KMS-11 (cell line): ENCODE measurements around the gene GRIK5.

Source experiments
- H2AFZ ChIP-seq: fragments of 200-600 bp; sonication (generic); 2 replicates; pipeline ENCODE4 v1.6.1; 2016; ENCODE audit warnings: antibody characterized with exemption, mixed run types, low read depth
- H3K27ac ChIP-seq: fragments of 200-600 bp; sonication (generic); 2 replicates; pipeline ENCODE4 v1.6.1; 2016; ENCODE audit warnings: mild to moderate bottlenecking, mixed run types
- H3K27me3 ChIP-seq: fragments of 200-600 bp; sonication (generic); 2 replicates; pipeline ENCODE4 v1.6.1; 2017; ENCODE audit warnings: mild to moderate bottlenecking, low read depth, mixed run types, moderate library complexity; ENCODE audit not compliant: insufficient read depth
- H3K36me3 ChIP-seq: fragments of 200-600 bp; sonication (generic); 2 replicates; pipeline ENCODE4 v1.6.1; 2017; ENCODE audit warnings: mild to moderate bottlenecking, mixed run types; ENCODE audit not compliant: insufficient read depth
- H3K4me1 ChIP-seq: fragments of 200-600 bp; sonication (generic); 2 replicates; pipeline ENCODE4 v1.6.1; 2016; ENCODE audit warnings: mild to moderate bottlenecking, low read depth, mixed run types; ENCODE audit not compliant: poor library complexity, severe bottlenecking
- H3K4me2 ChIP-seq: fragments of 200-600 bp; sonication (generic); 2 replicates; pipeline ENCODE4 v1.7.0; 2016; ENCODE audit warnings: mild to moderate bottlenecking, mixed run types
- H3K4me3 ChIP-seq: fragments of 200-600 bp; sonication (generic); IDR thresholded peaks from 2 replicates; pipeline ENCODE4 v1.6.1; 2017; ENCODE audit warnings: low read depth, low read length, mixed read lengths; ENCODE audit not compliant: insufficient read depth
- H3K79me2 ChIP-seq: fragments of 200-600 bp; sonication (generic); 2 replicates; pipeline ENCODE4 v1.6.1; 2016; ENCODE audit warnings: low read depth, mixed run types; ENCODE audit not compliant: insufficient read depth
- H3K9ac ChIP-seq: fragments of 200-600 bp; sonication (generic); 2 replicates; pipeline ENCODE4 v1.6.1; 2016; ENCODE audit warnings: mild to moderate bottlenecking, mixed run types
- H4K20me1 ChIP-seq: fragments of 200-600 bp; sonication (generic); 2 replicates; pipeline ENCODE4 v1.6.1; 2016; ENCODE audit warnings: mild to moderate bottlenecking, mixed run types; ENCODE audit not compliant: insufficient read depth
- TF ChIP-seq, protein P1 (sequence below): fragments of 200-600 bp; sonication (generic); conservative IDR thresholded peaks from 2 replicates; pipeline ENCODE4 v1.6.1; 2017; ENCODE audit warnings: low read depth, mild to moderate bottlenecking, antibody characterized with exemption, low read length, moderate library complexity, mixed read lengths

GRIK5 gene

DNA sequence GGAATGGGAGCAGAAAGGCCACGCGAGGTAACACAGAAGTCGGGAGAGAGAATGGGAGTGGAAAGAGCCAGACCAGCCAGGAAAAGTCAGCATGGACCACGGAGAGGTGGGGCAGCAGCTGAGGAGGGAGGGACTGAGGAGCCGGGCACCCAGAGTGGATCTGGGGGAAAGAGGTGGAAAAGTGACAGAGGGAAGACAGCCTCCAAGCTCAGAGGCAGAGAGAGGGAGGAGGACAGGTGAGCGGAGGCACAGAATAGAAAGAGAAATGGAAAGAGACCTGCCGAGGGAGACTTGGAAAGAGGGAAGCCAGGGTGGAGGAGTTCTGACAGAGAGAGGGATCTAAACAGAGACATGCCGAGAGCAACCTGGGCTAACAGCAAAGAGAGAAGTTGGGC is 1.6 kb downstream of the GRIK5 start:
- Histone ChIP-seq H3K4me3 (no peak overlapping the region), H4K20me1 (no peaks in the 10 kb centered on the region), H3K4me1 (no peaks in the 10 kb centered on the region), H3K9ac (no peak overlapping the region), H3K4me2 (no peak overlapping the region), H3K27me3 (peaks cover 62% of the 10 kb centered on the region), H3K36me3 (no peaks in the 10 kb centered on the region), H3K27ac (no peak overlapping the region), H2AFZ (no peak overlapping the region), H3K79me2 (no peaks in the 10 kb centered on the region)
- TF ChIP-seq, protein P1, sequence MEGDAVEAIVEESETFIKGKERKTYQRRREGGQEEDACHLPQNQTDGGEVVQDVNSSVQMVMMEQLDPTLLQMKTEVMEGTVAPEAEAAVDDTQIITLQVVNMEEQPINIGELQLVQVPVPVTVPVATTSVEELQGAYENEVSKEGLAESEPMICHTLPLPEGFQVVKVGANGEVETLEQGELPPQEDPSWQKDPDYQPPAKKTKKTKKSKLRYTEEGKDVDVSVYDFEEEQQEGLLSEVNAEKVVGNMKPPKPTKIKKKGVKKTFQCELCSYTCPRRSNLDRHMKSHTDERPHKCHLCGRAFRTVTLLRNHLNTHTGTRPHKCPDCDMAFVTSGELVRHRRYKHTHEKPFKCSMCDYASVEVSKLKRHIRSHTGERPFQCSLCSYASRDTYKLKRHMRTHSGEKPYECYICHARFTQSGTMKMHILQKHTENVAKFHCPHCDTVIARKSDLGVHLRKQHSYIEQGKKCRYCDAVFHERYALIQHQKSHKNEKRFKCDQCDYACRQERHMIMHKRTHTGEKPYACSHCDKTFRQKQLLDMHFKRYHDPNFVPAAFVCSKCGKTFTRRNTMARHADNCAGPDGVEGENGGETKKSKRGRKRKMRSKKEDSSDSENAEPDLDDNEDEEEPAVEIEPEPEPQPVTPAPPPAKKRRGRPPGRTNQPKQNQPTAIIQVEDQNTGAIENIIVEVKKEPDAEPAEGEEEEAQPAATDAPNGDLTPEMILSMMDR = no peak

DNA sequence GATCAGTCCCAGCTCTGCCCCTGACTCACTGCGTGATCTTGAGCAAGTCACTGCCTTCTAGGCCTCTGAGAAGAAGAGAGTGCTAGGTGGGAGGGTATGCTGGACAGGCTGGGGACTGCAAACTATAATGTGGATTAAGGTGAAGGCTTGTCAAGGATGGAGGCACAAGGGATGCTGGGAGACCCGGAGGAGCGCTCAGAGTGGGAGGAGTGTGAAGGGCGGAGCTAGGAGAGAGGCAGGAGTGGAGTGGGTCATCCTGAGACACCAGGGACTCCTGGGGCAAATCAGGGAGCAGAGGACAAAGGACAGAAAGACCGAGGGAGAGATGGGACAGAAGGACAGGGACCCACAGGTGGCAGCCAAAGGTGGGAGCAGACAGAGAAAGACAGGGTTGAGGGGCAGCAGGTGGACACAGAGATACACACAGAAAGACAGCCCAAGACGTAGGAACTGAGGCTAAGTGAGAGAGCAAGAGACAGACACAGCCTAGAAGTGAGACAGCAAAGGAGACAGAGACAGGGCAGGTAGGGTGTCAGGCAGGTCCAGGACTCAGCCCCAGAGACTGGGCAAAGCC is 2.6 kb downstream of the GRIK5 start:
- TF ChIP-seq, protein P1 = no peak
- Histone ChIP-seq H3K4me2 (no peak overlapping the region), H3K9ac (no peak overlapping the region)

DNA sequence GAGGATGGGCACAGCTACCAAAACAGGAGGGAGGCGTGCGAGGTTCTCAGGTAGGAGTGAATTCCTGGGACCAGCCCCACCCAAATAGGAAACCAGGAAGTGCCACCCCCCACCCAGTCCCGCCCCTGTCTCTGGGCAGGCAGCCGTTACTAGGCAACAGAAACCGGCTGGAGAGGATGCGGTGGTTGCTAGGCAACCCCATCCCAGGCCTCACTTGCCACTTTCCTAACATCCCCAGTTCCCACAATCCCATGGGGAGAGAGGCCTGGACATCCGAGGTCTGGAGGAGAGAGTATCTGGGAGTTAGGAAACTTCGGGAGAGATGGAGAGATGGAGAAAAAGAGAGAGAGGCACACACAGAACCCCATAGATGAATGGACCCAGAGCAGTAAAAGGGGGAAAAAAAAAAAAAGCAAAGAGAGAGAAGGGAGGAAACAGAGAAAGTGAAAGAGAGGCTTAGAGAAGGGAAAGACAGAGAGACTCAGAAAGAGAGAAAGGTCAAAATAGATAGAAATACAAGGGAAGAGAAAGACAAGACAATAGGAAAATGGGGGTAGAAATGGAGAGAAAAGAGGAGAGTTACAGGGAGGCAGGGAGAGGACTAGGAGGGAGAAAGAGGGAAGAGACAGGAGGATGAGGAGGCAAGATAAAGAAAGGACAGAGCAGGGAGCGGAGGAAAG is 3.8 kb downstream of the GRIK5 start:
- H3K4me1 ChIP-seq = no peaks in the 10 kb centered on the region
- peaks cover 79% of the 10 kb centered on the region for H3K27me3 ChIP-seq
- no peaks in the 10 kb centered on the region for H3K79me2 ChIP-seq
- H3K4me3 ChIP-seq = no peak overlapping the region
- H3K27ac ChIP-seq = no peak overlapping the region
- TF ChIP-seq, protein P1 = no peak
- no peak overlapping the region for H3K9ac ChIP-seq
- H3K36me3 ChIP-seq = no peaks in the 10 kb centered on the region
- no peak overlapping the region for H2AFZ ChIP-seq
- H3K4me2 ChIP-seq = no peak overlapping the region
- no peaks in the 10 kb centered on the region for H4K20me1 ChIP-seq

More for the DNA sequence above, 2.6 kb downstream of the GRIK5 start:
- H3K4me3 ChIP-seq = no peak overlapping the region
- H3K27ac ChIP-seq = no peak overlapping the region
- H2AFZ ChIP-seq = no peak overlapping the region
- no peaks in the 10 kb centered on the region for H3K4me1 ChIP-seq
- no peaks in the 10 kb centered on the region for H3K79me2 ChIP-seq
- no peaks in the 10 kb centered on the region for H4K20me1 ChIP-seq
- H3K27me3 ChIP-seq = peaks cover 68% of the 10 kb centered on the region
- H3K36me3 ChIP-seq = no peaks in the 10 kb centered on the region

DNA sequence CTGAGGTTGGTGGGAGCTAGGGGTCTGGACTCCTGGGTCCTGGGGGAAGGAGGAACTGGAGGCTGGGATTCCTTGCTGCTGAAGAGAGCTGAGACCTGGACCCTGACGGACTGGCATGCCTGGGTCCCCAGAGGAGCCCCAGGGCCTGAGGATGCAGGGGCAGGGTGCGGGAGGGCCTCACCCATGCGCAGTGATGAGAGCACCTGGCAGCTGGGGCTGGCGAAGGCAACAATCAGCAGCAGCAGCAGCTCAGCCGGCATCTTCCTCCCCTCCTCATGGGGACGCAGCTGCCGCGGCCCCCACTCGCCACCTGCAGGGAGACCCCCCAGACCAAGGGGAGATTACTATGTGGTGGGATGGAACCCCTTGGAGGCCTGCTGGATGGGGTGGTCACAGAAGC is 4.5 kb downstream of the GRIK5 start:
- TF ChIP-seq, protein P1 = no peak
- H3K36me3 ChIP-seq = no peaks in the 10 kb centered on the region
- H3K4me2 ChIP-seq = no peak overlapping the region
- H2AFZ ChIP-seq = no peak overlapping the region
- no peaks in the 10 kb centered on the region for H3K79me2 ChIP-seq
- H3K9ac ChIP-seq = no peak overlapping the region
- no peak overlapping the region for H3K4me3 ChIP-seq
- no peak overlapping the region for H3K27ac ChIP-seq
- H3K27me3 ChIP-seq = peaks cover 84% of the 10 kb centered on the region
- no peaks in the 10 kb centered on the region for H4K20me1 ChIP-seq
- no peaks in the 10 kb centered on the region for H3K4me1 ChIP-seq
